Measurements from ENCODE around the gene KCNJ13. TPM values are rescaled to one million over a fixed set of nuclear protein-coding genes. Genes with fewer than 3 reads are reported as not detected.

The KCNJ13 gene
- total RNA-seq, 2 donors from 2014 or later: not detected

DNA sequence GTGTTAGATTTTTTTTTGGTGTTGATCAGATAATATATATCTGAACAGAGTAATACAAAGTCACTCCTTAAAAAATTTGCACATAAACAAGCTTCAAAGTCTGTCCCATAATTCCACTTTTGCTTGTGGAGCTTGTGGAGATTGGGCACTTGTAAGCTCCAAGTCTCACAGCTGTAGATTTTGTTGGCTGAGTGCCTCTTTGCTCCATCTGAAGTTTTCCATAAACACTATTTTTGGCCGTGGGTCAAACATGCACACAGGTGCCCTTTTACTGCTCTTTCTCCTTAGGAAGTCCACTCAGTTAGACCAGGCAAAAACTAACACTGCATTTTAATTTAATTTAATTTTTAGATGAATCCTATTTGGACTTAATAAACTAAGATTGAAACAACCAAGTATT is 3.6 kb upstream of the KCNJ13 start:
- TF ChIP-seq, protein P1, sequence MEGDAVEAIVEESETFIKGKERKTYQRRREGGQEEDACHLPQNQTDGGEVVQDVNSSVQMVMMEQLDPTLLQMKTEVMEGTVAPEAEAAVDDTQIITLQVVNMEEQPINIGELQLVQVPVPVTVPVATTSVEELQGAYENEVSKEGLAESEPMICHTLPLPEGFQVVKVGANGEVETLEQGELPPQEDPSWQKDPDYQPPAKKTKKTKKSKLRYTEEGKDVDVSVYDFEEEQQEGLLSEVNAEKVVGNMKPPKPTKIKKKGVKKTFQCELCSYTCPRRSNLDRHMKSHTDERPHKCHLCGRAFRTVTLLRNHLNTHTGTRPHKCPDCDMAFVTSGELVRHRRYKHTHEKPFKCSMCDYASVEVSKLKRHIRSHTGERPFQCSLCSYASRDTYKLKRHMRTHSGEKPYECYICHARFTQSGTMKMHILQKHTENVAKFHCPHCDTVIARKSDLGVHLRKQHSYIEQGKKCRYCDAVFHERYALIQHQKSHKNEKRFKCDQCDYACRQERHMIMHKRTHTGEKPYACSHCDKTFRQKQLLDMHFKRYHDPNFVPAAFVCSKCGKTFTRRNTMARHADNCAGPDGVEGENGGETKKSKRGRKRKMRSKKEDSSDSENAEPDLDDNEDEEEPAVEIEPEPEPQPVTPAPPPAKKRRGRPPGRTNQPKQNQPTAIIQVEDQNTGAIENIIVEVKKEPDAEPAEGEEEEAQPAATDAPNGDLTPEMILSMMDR (IDR thresholded peaks at IDR 0.05): no peak
- DNase-seq (ENCODE audit: low spot score): no peak
- no peak overlapping the region for H3K27ac ChIP-seq
- no peaks in the 10 kb centered on the region for H3K27me3 ChIP-seq
- H3K9me3 ChIP-seq: no peaks in the 10 kb centered on the region
- no peak overlapping the region for H3K4me3 ChIP-seq
- H3K36me3 ChIP-seq: peaks cover 4% of the 10 kb centered on the region
- no peaks in the 10 kb centered on the region for H3K4me1 ChIP-seq

DNA sequence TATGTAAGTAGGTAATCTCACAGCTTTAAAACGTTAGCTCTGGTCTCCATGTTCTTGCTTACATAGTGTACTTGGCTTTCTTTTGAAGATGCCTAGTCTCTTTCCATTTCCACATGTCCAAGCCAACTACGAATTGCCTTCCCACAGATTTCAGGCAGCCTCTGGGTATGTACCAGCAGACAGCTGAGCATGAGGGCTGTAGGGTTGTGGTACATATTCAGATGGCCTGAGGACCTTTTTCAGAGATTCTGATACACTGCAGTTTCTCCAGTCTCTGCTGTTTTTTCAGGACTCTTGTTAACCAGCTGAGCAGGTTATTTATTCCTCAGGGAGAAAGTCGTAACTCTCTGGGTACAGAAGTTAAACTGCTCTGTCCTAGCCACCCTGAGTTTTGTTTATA is 3.1 kb upstream of the KCNJ13 start:
- Histone ChIP-seq H3K4me1 (no peaks in the 10 kb centered on the region), H3K27ac (no peak overlapping the region), H3K27me3 (no peaks in the 10 kb centered on the region), H3K36me3 (no peaks in the 10 kb centered on the region), H3K4me3 (no peak overlapping the region), H3K9me3 (no peaks in the 10 kb centered on the region)
- no peak for DNase-seq (ENCODE audit: low spot score)
- TF ChIP-seq, protein P1 (IDR thresholded peaks at IDR 0.05): no peak

DNA sequence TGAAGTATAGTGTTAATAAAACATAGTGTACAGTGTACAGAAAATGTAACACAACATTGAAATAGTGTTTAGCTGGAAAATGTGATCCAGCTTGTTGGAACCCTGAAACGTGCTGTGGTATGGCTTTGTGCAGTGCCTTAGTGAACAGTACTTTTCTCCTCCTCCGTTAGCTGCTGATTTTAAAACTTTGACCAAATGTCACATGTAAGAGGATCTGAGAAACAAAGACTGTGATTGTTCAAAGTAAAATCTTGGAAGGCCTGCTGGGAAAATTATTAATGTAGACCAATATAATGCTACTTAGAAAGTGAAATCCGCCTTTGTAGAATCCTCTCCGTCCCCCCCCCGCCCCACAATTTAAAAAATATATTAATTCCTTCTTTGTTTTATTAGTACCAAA is 911 bp upstream of the KCNJ13 start:
- no peaks in the 10 kb centered on the region for H3K9me3 ChIP-seq
- DNase-seq (ENCODE audit: low spot score): no peak
- no peak overlapping the region for H3K27ac ChIP-seq
- no peaks in the 10 kb centered on the region for H3K27me3 ChIP-seq
- TF ChIP-seq, protein P1 (IDR thresholded peaks at IDR 0.05): no peak
- no peak overlapping the region for H3K4me3 ChIP-seq
- no peaks in the 10 kb centered on the region for H3K4me1 ChIP-seq
- peaks cover 2% of the 10 kb centered on the region for H3K36me3 ChIP-seq

DNA sequence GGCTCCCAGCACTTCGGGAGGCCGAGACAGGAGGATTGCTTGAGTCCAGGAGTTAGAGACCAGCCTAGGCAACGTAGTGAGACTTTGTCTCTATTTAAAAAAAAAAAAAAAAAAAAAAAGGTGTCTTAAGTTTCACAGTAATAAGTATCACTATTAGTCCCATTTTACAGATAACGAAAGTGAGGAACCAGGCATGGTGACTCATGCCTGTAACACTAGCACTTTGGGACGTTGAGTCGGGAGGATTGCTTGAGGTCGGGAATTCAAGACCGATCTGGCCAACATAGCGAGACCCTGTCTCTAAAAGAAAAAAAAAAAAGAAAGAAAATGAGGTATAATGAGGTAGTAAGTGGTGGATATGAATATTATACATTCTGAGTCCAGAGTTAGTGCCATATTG is 2.5 kb downstream of the KCNJ13 start:
- no peak overlapping the region for H3K4me3 ChIP-seq
- H3K27ac ChIP-seq: no peak overlapping the region
- peaks cover 20% of the 10 kb centered on the region for H3K36me3 ChIP-seq
- TF ChIP-seq, protein P1 (IDR thresholded peaks at IDR 0.05): no peak
- H3K4me1 ChIP-seq: no peaks in the 10 kb centered on the region
- DNase-seq (ENCODE audit: low spot score): no peak
- H3K27me3 ChIP-seq: no peaks in the 10 kb centered on the region
- no peaks in the 10 kb centered on the region for H3K9me3 ChIP-seq

DNA sequence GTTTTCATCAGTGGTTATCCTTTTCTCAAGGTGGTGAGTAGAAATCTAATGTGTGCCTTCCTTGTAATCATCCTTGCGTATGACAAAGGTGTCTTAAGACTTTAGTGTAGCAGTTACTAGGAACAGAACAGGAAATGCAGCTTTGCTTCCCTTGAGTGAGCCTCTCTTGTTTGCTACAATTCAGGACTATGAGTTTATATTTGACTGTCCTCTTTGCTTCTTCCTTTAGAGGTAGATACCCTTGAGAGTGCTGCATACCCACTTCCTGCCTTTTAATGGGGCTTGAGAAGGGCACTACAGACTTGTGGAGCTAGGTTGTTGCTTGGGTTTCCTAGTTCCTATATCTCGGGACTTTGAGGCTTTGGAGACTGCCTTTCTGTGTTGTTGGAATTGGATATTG is 3.8 kb downstream of the KCNJ13 start:
- TF ChIP-seq, protein P1 (IDR thresholded peaks at IDR 0.05): no peak
- H3K9me3 ChIP-seq: no peaks in the 10 kb centered on the region
- H3K4me3 ChIP-seq: no peak overlapping the region
- DNase-seq (ENCODE audit: low spot score): no peak
- no peak overlapping the region for H3K27ac ChIP-seq
- peaks cover 25% of the 10 kb centered on the region for H3K36me3 ChIP-seq
- H3K4me1 ChIP-seq: no peaks in the 10 kb centered on the region
- H3K27me3 ChIP-seq: no peaks in the 10 kb centered on the region

DNA sequence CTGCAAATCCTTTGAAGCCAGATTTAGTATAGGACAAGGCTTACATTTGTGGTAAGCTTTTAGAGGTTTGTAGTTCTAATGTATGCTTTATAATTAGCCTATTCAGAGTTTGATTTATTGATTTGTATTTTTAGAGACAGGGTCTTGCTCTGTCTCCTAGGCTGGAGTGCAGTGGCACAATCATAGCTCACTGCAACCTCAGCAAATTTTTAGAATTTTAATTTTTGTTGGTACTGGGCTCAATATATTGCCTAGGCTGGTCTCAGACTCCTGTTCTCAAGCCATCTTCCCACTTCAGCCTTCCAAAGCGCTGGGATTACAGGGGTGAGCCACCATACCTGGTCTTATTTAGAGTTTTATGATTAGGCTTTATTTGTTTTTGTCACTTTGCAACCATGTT is 4.5 kb downstream of the KCNJ13 start:
- no peaks in the 10 kb centered on the region for H3K27me3 ChIP-seq
- H3K4me1 ChIP-seq: no peaks in the 10 kb centered on the region

More for the DNA sequence above, 4.5 kb downstream of the KCNJ13 start:
- peaks cover 25% of the 10 kb centered on the region for H3K36me3 ChIP-seq
- TF ChIP-seq, protein P1 (IDR thresholded peaks at IDR 0.05): no peak
- no peak overlapping the region for H3K27ac ChIP-seq
- DNase-seq (ENCODE audit: low spot score): no peak
- no peak overlapping the region for H3K4me3 ChIP-seq
- no peaks in the 10 kb centered on the region for H3K9me3 ChIP-seq
